GM19328 (cell line): ENCODE results near the gene EFCAB6.

Source experiments
- ATAC-seq: cut with Tn5 transposase; IDR thresholded peaks from one replicate; pipeline ENCODE4 v1.9.1; 2021; ENCODE audit warnings: mild to moderate bottlenecking, moderate library complexity; ENCODE audit not compliant: unreplicated experiment

EFCAB6 gene

DNA sequence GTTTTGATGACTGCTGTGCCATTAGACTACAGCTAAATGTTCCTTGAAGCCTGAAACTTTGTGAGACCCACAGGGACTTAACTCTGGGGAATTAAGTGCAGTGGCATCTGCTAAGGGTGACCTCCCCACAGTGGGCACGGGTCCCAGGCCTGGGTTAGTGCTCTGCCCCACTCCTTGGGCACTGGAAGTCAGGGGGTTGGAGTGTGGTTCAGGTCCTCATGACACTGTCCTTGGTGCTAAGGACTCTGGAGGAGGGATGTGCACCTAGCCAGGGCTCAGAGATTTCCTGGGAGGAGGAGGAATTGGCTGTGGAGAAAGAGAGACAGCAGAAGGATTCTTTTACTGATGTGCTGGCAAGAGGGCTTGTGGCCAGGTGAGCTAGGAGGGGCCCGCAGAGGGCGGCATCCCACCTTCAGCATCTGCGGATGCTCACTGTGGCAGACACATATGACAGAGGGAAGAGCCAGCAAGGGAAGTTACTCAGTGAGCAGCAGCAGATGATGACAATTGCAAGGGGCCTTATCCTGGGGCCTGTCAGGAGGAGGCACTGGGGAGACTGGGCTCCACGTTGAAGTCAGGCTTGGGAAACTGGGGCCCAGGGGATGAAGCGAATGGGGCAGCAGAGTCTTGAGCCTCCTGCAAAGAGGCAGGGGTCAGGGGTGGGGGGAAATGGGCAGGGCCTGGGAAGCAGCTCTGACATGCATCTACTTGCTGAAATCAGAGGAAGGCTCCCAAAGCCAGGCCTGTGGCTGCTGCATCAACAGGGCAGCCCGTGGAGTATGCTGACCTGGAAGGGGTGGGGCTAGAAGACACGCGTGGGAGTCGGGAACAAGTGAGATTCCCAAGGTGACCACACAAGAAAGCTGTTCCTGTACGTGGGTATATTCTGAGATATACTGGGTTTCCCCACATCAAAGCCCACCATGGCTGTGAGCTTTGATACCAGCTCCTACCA, 256.3 kb downstream of the EFCAB6 start:
- ATAC-seq = no peak

DNA sequence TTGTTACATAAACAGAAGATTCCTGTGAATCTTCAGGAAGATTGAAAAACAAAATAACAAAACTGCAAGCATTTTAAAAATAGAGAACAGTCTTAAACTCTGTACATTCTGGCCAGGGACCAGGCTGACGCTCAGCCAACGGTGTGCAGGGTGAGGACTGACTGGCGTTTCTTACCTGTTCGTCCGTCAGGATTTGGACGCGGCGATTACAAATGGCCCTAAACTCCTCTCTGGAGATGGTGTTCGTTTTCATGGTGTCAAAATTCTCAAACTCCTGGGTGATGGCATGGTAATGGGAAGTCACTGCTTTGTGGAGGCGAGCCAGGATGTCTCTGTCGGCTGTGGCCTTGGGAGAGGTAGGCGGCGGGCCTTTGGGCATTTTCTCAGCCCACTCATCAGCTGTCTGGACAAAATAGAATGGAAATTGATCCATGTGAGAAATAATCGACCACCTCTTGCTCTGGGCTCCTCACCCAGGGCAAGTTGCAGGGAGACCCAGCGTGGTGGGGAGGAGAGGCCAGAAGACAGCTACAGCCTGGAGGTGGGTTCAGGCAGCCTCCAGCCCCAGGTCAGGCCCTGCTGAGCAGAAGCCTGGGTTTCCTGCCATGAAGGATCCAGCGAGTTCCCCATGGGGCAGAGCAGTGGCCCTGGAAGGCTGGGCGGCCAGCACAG, 257.3 kb downstream of the EFCAB6 start:
- ATAC-seq = no peak

DNA sequence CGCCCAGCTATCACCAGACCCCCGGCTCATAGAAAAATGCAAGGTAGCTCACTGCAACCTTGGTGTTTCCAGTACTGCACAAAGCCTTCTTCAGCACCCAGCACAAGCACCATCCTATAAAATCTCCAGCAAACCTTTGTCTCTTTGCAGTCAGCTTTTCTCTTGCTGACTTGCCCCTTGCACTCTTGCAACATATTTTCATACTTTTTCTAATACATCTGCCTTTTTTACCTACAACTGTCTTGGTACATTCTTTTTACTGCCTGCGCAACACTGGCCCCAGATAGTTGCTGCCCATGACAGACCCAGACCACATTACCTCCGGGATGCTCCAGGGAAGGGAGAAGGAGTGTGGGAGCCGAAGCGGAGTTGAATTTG, 257.9 kb downstream of the EFCAB6 start:
- ATAC-seq = no peak

- ATAC-seq = no peak
Measured at GRCh38 chr22:43553451-43554258, 258.4 kb downstream of the EFCAB6 start.

- ATAC-seq = no peak
Measured at GRCh38 chr22:43550672-43551071, 261.4 kb downstream of the EFCAB6 start.

DNA sequence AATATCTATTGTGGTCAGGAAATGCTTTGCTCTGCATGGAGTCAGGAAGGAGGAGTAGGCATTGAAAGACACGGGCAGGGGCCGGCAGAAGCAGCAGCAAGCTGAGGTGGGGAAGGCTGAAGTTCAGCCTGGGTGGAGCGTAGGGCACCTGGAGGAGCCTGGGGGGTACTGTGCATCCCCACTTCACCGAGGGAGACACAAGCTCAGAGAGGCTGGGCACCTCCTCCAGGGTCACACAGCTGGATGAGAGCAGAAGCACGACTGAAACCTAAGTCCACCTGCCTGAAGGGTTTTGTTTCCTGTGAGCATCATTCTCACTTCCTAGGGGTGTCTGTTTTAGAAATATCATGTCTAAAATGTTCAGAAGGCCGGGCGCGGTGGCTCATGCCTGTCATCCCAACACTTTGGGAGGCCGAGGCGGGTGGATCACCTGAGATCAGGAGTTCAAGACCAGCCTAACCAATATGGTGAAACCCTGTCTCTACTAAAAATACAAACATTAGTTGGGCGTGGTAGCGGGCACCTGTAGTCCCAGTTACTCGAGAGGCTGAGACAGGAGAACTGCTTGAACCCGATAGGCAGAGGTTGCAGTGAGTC, 262.0 kb downstream of the EFCAB6 start:
- no peak for ATAC-seq

DNA sequence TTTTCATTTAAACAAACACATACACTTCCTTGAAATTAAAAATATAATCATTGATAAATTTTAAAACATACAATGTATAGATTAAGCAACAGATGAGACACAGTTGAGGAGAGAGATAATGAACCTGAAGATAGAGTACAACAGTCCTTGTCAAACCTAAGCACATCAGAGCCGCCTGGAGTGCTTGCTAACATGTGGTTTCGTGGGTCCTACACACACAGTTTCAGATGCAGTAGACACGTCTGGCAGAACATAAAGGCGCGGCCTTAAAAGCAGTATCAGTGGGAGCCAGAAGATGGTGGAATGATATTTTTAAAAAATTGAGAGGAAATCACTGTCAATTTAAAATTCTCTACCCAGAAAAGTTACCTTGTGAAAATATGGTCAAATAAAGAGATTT, 265.9 kb downstream of the EFCAB6 start:
- no peak for ATAC-seq

DNA sequence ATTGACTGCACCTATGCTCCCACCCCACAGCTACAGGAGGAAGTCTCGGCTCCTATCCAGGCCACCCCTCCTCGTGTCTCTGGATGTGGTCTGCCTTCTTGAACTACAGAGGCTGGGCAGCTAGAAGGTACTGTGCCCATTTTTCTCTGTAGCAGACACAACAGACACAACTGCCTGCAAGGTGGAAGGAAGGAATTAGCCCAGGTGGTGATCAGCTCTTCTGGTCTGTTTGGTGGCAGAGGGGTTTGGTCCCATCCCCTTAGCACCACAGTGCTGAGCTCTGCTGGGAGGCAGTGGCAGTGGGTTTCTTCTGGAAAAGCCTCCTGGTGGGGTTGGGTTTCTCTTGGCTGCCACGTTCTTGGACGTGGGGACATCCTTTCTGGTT, 267.8 kb downstream of the EFCAB6 start:
- no peak for ATAC-seq

- no peak for ATAC-seq
Measured at GRCh38 chr22:43543522-43544288, 268.4 kb downstream of the EFCAB6 start.

GRCh38 chr22:43542681-43543521, 269.2 kb downstream of the EFCAB6 start:
- ATAC-seq = no peak

DNA sequence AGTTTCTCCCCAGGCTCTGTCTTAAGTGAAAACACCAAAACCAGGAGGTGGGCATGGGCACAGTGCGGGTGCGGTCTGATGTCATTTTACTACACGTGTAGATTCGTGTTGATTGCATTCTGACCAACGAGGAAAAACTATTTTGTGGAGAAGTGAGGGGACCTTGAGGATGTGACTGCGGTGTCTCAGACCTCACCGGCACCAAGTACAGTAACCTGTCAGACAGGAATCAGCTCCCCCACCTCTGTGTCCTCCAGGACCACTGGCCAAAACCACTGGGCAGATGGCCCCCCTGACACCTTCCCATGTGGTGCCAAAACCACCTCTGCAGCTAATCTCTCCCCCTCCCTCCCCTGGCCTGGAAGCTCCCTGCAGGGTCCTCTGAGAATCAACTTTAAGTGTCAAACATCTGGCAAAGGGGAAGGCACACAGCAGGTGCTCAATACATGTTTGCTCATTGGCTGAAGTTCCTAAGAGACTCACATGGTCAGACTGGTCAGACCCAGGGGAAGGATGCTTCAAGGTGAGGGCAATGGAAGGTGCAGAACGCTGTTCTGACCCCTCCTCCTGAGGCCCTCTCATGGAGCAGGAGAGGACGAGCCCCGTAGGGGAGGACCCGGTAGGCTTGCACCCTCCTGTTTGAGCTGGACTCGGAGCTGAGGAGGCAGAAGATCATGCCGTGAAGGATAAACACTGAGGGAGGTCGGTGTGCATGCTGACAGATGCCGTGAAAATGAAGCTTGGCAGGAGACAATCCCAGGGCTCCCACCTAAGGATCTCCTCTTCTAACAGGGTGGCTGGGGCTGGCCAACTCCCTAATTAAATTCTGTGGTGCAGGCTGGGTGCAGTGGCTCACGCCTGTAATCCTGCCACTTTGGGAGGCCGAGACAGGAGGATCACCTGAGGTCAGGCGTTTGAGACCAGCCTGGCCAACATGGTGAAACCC, 270.4 kb downstream of the EFCAB6 start:
- ATAC-seq = no peak

- no peak for ATAC-seq
Measured at GRCh38 chr22:43541022-43541421, 271.1 kb downstream of the EFCAB6 start.

DNA sequence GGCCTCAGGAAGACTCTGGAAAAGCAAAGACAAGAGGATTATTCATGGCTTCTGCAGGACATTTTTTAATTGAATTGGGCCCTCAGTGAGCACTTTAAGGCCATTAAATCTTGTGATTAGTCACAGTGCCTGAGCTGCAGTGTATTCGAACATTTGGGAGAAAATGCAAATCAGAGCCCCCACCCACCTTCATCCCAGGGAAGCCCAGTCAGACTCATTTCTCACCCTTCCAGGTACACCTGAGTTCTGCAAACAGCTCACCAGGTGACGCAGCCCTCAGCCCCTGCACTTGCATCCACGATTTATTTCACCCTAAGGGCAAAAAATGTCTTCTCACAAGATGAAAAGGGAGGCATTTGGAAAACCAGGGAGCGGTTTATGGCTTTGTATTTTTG, 271.6 kb downstream of the EFCAB6 start:
- ATAC-seq = no peak

GRCh38 chr22:43539572-43540528, 272.3 kb downstream of the EFCAB6 start:
- ATAC-seq = no peak

DNA sequence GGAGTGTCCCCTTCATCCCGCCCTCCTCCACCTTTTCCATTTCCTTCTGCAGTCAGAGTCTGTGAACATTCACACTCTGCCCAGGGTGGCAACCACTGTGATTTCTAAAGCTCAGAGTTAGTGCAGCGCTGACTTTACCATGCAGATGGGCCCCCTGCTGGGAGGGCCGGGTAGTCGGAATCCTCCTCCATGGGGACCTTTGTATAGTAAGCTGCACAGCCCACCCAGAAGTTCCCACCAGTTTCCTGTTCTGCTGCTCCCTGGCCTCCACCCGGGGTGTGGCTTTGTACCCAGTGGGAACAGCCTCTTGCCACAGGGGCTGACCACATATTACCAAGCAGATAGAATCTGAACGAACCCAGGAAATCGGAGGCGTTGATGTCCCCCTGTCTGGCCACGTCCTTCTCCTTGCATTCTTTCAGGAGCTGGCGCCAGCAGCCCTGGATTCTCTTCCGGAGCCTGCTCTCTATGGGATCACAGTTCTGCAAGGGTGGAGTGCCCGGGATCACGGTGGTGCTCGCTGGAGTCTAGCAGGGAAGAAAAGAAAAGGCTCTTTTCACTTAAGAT, 275.0 kb downstream of the EFCAB6 start:
- ATAC-seq = no peak

GRCh38 chr22:43535741-43536140, 276.4 kb downstream of the EFCAB6 start:
- no peak for ATAC-seq

GRCh38 chr22:43535336-43535735, 276.8 kb downstream of the EFCAB6 start:
- ATAC-seq = no peak
